Activated gamma-delta T cell (primary cell): ENCODE measurements around the gene GLYATL3.
A peak's percentile ranks its signal among the peaks of the same experiment; 100 is the strongest.
"Not testable (repeated sequence)": the region's sequence is repeated elsewhere in the genome, so short reads cannot be mapped to it uniquely, and the experiment has no call there.

Experiments
- DNase-seq: peaks from one replicate; lab custom pipeline; 2025; lab: John Stamatoyannopoulos, UW
- total RNA-seq, 2 donors: gene quantifications; one replicate each; lab custom pipeline; 2026; lab: John Stamatoyannopoulos, UW

Gene GLYATL3
- total RNA-seq, result 0 reads per million in 2 donors

DNA sequence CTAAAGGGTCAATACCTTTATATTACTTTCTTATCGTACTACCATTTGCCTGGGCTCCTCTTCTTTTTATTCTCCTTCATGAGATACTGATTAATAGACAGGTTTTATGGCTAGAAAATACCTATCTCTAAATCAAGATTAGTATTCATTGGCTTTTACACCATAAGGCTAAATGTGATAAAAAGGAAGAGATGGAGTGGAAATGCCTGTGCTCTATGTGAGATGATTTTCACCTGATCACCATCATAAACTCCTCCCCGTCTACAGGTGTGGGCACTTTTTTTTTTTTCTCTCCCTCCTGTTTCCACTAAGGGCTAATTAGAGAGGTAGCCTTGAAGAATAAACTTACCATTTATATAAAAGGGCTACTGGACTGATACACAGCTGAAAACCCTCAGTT, at the start of gene GLYATL3:
TSS of gene GLYATL3 (plus strand) at position 301 of the 400 bp plus-strand sequence. CDS start 12,068 bp downstream, outside the sequence.
- no peak for DNase-seq

DNA sequence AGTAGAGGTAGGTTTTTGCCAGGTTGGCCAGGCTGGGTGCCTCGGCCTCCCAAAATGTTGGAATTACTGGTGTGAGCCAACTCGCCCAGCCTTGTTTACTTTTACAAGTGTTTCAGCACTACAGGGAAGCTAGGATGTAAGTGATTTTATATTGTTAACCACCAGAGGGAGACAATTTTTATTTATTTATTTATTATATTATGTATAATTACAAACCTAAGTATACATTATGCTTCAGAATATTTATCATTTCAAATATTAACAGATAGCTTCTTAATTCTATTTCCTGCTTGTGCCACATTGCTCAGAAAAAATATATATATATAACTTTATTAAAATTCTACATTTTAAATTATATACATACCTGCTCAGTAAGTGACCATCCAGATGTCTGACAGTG, 46.5 kb upstream of the GLYATL3 start:
- no peak for DNase-seq

DNA sequence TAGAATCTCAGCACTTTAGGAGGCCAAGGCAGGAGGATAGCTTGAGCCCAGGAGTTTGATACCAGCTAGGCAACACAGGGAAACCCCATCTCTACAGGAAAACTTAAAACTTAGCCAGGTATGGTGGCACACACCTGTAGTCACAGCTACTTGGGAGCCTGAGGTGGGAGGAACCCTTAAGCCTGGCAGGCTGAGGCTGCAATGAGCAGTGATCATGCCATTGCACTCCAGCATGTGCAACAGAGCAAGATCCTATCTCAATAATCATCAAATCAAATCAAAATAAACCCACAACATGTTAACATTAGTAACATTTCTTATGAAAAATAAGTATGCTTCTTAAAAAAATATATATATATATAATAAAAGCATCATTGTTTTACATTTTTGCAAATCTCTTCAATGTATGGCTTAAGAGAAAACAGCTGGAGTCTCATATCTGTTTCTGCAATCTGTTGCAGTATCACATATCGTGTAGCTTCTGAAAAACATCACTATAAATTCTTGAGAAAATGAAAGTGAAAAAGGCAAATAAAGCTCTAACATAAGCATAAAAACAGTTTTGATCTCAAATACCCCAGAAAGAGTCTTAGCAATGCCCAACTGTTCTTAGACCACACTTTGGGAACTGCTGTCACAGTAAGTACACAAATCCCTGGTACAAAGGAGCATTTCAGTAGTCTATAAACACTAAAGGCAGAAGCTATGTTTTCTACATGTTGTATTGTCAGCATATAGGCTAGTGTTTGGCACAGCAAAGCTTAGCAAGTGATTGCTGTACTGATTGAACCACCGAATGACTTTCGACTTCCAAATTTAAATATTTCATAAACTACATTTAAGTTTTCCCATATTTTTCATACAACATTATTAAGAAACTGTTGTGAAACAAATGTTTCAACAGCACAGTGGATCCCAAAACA, 44.7 kb upstream of the GLYATL3 start:
- DNase-seq, result no peak

DNA sequence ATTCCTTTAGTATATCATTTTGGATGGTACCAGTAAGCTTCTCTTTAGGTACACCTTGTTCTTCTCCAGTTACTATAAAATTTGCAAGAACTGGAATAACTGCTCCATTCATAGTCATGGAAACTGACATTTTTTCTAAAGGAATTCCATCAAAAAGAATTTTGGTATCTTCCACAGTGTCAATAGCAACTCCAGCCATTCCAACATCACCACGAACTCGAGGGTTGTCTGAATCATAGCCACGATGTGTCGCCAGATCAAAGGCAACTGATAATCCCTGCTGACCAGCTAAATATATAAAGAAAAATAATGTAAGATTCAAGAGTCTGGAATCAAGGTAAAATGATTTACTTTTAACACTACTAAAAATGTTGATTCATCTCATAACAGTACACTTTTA, 42.0 kb upstream of the GLYATL3 start:
- DNase-seq, result no peak

DNA sequence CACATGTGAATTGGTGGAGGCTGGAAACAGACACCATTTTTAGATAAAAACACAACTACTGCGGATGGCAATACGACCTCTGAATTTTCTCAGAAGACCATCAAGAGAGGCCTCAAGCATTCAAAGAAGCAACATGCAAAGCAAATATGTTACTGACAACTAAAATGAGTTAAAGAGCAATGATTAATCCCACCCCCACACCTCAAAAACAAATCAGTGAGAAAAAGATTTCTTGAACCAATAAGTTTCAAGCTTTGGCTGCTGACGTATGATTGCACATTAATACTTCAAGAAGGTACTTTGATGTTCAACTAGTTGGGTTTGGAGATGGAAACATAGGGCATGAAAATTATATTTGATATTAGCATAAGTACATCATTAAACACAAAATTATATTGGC, 37.7 kb upstream of the GLYATL3 start:
- DNase-seq, result no peak

DNA sequence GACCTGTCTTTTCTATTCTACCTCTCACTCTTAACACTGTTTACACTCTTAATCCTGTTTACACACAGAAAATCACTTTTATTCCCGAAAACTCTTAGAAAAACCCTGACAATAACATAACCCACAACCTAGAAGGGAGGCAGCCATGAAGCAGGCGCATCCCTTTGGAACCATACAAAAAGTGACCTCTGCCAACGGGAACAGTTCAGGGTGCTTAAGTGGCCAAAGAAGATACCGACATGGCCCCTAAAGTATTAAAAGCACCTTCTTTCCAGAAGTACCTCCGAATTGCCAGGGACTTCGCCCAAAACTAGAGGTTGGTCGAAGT, 37.2 kb upstream of the GLYATL3 start:
- no peak for DNase-seq

DNA sequence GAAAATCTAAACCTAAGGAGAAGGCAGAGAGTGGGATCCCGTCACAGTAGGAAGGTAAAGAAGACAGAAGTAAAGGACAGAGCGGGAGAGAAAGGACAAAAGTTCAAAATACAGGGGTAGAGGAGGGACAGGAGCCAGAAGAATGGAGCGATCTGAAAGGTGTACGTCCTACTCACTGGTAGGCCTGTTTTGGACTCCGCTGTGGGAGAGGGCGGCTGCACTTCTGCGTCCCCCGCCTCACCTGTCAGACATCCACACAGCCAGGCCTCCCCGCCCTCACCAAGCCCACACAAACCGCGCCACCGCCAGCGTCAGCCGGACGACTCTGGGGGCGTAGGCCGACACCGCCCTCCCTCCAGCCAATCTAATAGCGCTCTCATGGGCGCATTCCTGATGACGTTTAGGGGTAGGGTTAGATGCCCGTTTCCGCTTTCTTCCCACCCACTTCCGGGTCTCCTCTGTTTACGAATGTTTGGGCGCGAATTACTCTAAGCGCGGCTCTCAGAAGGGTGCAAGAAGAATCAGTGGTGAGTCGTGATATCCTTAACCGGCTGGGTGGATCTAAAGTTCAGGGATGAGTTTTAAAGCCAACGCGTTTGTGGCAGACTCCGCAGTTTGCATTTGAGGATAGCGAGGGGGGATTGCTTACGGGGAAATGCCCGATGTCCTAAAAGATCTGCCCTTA, 36.7 kb upstream of the GLYATL3 start, which contains the start of the genes CENPQ and MMUT:
TSS of gene CENPQ (plus strand) at position 444 of the 685 bp plus-strand sequence. CDS start 6,807 bp downstream, outside the sequence.
TSS of gene MMUT (minus strand) at position 327 of the 685 bp plus-strand sequence. CDS start 3,787 bp downstream, outside the sequence.
- DNase-seq, result peak; percentile 80

DNA sequence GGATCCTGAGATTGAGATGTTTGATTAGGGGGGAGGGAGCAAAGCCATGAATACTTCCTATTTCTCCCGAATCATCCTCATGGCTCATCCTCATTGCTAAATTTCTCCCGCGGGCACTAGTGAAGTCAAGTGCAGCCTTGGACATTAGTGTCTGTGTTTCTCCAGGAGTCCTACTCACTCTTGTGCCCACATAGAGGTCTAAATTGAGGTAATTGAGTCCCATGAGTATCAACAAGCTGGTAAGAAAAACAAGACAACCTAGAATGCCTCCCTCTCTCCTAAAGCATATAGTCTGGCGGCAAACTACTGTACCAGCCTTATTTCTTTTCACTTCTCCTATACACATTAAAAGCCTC, 36.1 kb upstream of the GLYATL3 start:
- no peak for DNase-seq

DNA sequence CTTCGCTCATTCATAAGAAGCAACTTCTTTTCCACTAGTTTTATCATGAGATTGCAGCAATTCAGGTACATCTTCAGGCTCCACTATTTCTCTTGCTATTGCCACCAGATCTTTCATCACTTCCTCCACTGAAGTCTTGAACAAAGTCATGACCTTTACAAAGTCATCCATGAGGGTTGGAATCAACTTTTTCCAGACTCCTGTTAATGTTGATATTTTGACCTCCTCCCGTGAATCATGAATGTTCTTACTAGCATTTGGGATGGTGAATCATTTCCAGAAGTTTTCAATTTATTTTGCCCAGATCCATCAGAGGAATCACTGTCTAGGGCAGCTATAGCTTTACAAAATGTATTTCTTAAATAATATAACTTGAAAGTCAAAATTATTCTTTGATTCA, 35.0 kb upstream of the GLYATL3 start:
- DNase-seq, result no peak

DNA sequence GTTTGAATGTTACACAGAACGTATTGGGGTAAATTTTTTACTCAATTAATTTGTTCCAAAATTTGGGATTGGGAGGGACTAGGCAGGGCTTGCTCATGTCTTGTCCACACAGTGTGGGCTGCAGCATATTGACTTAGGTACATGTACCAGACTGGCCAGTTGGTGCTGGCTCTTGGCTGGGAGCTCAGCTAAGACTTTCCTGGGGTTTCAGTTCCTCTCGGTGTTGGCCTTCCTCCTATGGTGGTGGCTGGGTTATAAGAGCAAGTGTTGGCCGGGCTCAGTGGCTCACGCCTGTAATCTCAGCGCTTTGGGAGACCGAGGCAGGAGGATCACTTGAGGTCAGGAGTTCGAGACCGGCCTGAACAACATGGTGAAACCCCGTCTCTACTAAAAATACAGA, 31.7 kb upstream of the GLYATL3 start:
- DNase-seq, result no peak

DNA sequence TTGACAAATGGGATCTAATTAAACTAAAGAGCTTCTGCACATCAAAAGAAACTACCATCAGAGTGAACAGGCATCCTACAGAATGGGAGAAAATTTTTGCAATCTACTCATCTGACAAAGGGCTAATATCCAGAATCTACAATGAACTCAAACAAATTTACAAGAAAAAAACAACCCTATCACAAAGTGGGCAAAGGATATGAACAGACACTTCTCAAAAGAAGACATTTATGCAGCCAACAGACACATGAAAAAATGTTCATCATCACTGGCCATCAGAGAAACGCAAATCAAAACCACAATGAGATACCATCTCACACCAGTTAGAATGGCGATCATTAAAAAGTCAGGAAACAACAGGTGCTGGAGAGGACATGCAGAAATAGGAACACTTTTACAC, 23.2 kb upstream of the GLYATL3 start:
- not testable (repeated sequence) for DNase-seq

DNA sequence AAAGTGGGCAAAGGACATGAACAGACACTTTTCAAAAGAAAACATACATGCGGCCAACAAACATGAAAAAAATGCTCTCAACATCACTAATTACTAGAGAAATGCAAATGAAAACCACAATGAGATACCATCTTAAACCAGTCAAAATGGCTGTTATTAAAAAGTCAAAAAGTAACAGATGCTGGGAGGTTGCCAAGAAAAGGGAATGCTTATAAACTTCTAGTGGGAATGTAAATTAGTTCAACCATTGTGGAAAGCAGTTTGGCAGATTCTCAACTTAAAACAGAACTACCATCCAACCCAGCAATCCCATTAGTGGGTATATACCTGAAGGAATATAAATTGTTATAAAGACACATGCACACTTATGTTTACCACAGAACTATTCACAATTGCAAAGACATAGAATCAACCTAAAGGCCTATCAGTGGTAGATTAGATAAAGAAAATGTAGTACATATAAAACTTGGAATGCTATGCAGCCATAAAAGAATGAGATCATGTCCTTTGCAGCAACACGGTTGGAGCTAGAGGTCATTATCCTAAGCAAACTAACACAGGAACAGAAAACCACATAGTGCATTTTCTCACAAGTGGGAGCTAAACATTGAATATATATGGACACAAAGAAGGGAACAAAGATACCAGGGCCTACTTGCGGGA, 20.3 kb upstream of the GLYATL3 start:
- DNase-seq, result no peak

DNA sequence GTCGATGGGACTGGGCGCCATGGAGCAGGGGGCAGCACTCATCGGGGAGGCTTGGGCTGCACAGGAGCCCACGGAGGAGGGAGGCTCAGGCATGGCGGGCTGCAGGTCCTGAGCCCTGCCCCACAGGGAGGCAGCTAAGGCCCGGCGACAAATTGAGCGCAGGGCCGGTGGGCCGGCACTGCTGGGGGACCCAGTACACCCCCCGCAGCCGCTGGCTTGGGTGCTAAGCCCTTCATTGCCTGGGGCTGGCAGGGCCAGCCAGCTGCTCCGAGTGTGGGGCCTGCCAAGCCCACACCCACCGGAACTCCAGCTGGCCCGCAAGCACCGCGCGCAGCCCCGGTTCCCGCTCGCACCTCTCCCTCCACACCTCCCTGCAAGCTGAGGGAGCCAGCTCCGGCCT, 17.9 kb upstream of the GLYATL3 start:
- DNase-seq, result not testable (repeated sequence)

DNA sequence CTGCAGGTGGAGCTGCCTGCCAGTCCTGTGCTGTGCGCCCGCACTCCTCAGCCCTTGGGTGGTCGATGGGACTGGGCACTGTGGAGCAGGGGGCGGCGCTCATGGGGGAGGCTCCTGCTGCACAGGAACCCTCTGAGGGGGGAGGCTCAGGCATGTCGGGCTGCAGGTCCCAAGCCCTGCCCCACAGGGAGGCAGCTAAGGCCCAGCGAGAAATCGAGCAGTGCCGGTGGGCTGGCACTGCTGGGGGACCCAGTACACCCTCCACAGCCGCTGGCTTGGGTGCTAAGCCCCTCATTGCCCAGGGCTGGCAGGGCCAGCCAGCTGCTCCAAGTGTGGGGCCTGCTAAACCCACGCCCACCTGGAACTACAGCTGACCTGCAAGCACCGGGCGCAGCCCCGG, 16.3 kb upstream of the GLYATL3 start:
- not testable (repeated sequence) for DNase-seq

DNA sequence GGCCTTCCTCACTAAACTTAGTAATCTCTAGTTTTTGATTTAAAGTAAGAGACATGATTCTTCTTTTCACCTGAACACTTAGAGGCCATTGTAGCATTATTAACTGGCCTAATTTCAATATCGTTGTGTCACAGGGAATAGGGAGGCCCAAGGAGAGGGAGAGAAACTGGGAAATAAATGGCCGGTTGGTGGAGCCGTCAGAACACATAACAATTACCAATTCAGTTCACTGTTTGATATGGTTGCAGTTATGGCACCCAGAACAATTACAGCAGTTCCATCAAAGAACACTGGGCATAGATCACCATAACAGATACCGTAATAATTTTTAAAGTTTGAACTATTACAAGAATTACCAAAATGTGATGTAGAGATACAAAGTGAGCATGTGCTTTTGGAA, 9.1 kb upstream of the GLYATL3 start:
- no peak for DNase-seq

DNA sequence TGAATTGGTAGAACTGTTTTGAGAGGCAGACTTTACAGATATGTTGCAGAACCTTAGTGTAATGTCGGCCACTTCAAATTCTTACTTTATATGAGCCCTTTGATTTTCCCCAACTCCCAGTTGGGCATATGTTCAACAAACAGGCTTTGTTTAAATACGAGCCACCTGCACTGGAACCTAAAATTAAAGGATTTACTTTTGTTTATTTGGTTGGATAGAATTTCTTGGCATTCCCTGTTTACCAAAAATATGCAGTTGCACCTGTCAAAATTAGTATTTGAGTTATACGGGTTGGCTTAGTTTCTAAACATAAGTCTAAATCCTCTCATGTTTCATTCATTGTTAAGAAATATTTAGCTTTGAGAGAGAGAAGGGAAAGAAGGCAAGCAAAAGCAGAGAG, 2.4 kb upstream of the GLYATL3 start:
- no peak for DNase-seq

DNA sequence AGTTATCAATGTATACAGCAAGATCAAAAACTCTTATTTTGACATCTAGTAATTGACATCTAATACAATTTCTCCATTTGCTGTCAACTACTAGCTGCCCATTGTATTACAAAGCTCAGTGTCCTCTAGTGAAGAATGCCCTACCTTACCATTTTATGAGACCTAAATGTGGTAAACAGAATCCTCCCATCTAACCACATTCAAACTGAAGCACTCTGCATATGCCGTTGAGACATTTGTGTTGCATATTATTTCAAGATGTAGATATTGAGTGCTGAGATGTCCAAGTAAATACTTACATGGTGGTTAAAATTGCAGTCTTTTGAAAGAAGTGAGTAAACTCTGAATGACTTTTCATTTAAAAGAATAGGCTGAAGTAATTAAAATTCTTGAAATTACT, 597 bp upstream of the GLYATL3 start:
- no peak for DNase-seq

DNA sequence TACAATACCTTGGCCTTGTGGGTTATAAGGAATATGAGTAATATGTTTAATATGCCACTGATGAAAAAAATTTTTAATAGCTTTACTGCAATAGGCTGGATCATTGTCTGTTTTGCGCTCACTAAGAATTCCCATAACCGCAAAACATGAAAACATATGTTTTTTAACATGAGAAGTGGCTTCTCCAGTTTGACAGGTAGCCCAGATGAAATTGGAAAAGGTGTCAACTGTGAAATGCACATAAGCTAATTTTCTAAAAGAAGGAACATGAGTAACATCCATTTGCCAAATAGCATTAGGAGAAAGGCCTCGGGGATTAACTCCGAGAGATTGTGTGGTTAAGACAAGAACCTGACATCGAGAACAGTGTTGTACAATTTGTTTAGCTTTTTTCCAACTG, 4.9 kb downstream of the GLYATL3 start:
- no peak for DNase-seq

DNA sequence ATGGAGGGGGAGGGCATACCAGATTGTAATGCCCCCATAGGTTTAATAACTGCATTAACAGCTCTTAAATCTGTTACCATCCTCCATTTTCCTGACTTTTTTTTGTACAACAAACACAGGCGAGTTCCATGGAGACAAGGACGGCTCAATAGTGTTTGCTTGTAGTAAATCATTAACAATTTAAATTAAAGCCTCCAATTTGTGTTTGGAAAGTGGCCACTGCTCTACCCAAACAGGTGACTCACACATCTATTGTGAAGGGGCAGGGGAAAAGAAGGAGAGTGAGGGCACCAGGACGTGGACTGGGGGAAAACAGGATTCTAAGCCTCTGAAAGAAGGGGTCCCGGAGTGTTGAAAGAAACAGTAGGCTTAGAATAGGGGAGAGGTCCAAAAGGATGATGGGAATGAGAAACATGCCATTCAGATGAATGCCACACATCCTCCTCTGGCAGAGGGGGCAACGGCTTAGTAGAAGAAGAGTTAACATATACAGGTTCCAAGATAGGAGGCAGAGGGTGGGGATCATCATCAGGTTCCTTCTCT, 6.9 kb downstream of the GLYATL3 start:
- no peak for DNase-seq

DNA sequence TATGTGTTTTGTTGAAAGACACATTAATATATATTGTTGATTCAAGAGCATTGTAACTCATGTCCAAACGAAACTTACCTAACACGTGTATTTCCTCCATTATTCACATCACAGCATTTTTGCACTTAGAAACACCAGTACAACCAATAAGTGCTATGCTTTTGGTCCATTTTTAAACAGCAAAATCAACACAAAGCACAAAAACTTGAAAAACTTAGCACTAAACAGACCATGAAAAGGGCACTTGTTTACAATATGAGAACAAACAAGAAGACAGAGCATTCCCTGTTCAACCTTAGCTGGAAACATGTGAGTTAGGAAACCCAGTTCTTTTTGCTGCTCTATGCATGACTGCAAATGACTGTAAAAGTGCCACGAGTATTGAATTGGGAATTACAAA, 9.6 kb downstream of the GLYATL3 start:
- no peak for DNase-seq

DNA sequence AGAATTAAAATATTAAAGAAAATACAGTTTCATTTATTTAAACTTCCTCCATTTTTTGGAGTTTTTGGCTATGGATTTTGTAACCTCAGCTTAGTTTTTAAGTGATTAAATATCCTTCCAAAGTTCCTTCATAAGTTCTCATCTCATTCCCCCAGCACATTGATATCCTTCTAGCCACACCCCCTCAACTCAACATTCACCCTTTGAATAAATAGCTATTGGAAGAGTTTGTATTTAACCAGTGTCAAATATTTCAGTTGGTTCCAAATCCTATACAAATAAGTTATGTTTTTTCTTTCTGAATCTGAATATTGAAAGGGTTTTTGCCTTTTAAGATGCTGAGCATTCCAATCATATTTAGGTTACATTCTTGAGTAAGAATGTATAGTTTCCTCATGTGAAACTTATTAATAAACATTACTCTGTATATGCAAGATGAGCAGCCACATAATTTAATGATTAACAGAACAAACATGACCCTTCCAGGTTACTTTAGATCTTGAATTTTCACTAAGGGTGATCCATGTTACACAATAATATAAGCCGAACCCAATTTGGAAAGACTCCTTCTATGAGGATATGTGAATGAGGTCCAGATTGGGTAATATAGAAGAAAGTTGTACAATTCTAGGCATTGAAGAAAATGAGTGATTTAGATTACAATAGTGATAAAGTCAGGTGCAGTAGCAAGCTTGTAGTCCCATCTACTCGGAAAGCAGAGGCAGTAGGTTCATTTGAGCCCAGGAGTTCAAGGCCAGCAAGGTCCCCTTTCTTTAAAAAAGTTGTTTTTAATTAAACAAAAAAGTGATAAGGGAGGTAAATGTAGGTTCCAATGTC, 13.6 kb downstream of the GLYATL3 start:
- no peak for DNase-seq
